IMR-90 (cell line): ENCODE data around the gene TAX1BP1. TPM values are rescaled to one million over a fixed set of nuclear protein-coding genes. Genes with fewer than 3 reads are reported as not detected.

Source experiments
- ATAC-seq: fragments of 200-7000 bp; cut with Tn5 transposase; 2 replicates; pipeline ENCODE4 v1.9.1; 2020; ENCODE audit warnings: low read depth, mild to moderate bottlenecking, moderate library complexity
- BruUV-seq: library from RNA; stranded (reverse); fragments of 400-500 nt; replicated peaks from 2 replicates; lab custom pipeline; 2021; lab: Mats Ljungman, UMichigan
- CTCF ChIA-PET: fragments of 300-600 bp; formaldehyde crosslinking; extraction: SDS; loops from one replicate; lab custom pipeline; 2021; ENCODE audit warnings: antibody characterized with exemption; lab: Yijun Ruan, JAX
- POLR2A ChIA-PET: fragments of 300-600 bp; sonication (Branson Sonifier 250); formaldehyde crosslinking; loops from one replicate; lab custom pipeline; 2022; ENCODE audit warnings: antibody characterized with exemption; ENCODE audit not compliant: unreplicated experiment; lab: Charles Lee
- DNase-seq: peaks from one replicate; pipeline ENCODE4 v3.0.0; 2013
- H2AFZ ChIP-seq: replicated peaks from 2 replicates; pipeline ENCODE3; 2013; ENCODE audit warnings: low read length, mild to moderate bottlenecking; ENCODE audit not compliant: poor library complexity
- H2AK5ac ChIP-seq: 2 replicates; pipeline ENCODE4 v1.6.1; 2013; ENCODE audit warnings: low read depth, low read length, inconsistent platforms
- H2AK9ac ChIP-seq: replicated peaks from 2 replicates; pipeline ENCODE3; 2013; ENCODE audit warnings: mild to moderate bottlenecking, low read depth, low read length, moderate library complexity; ENCODE audit not compliant: poor library complexity
- H2BK120ac ChIP-seq: 2 replicates; pipeline ENCODE4 v1.6.1; 2013; ENCODE audit warnings: low read depth, low read length, inconsistent platforms
- H2BK15ac ChIP-seq: 3 replicates; pipeline ENCODE4 v1.6.1; 2013; ENCODE audit warnings: low read depth, low read length, inconsistent platforms
- H2BK20ac ChIP-seq: 2 replicates; pipeline ENCODE4 v1.6.1; 2013; ENCODE audit warnings: low read depth, mild to moderate bottlenecking, inconsistent platforms, low read length, moderate library complexity
- H2BK5ac ChIP-seq: 2 replicates; pipeline ENCODE4 v1.6.1; 2013; ENCODE audit warnings: mild to moderate bottlenecking, low read depth, low read length, inconsistent platforms; ENCODE audit not compliant: poor library complexity, severe bottlenecking
- H3K14ac ChIP-seq: replicated peaks from 2 replicates; pipeline ENCODE4 v1.6.1; 2013; ENCODE audit warnings: low read depth, low read length, inconsistent platforms
- H3K18ac ChIP-seq: 2 replicates; pipeline ENCODE4 v1.6.1; 2013; ENCODE audit warnings: low read depth, low read length, control low read depth
- H3K23ac ChIP-seq: 2 replicates; pipeline ENCODE4 v1.6.1; 2013; ENCODE audit warnings: low read depth, low read length, inconsistent platforms
- H3K27ac ChIP-seq: 2 replicates; pipeline ENCODE4 v1.5.1; 2013; ENCODE audit warnings: mild to moderate bottlenecking, control low read depth, low read length; ENCODE audit not compliant: insufficient read depth
- H3K27me3 ChIP-seq: 2 replicates; pipeline ENCODE4 v1.6.1; 2013; ENCODE audit warnings: low read length; ENCODE audit not compliant: control insufficient read depth, insufficient read depth
- H3K36me3 ChIP-seq: 2 replicates; pipeline ENCODE4 v1.6.1; 2013; ENCODE audit warnings: low read length, mixed read lengths; ENCODE audit not compliant: control insufficient read depth, insufficient read depth
- H3K4ac ChIP-seq: 2 replicates; pipeline ENCODE4 v1.6.1; 2013; ENCODE audit warnings: low read depth, low read length, inconsistent platforms
- H3K4me1 ChIP-seq: 2 replicates; pipeline ENCODE4 v1.6.1; 2013; ENCODE audit warnings: low read length, mixed read lengths; ENCODE audit not compliant: control insufficient read depth, insufficient read depth
- H3K4me2 ChIP-seq: 2 replicates; pipeline ENCODE4 v1.6.1; 2013; ENCODE audit warnings: low read depth, mild to moderate bottlenecking, control low read depth, low read length, moderate library complexity
- H3K4me3 ChIP-seq: 2 replicates; pipeline ENCODE4 v1.5.1; 2013; ENCODE audit warnings: low read depth, mild to moderate bottlenecking, control low read depth, low read length, moderate library complexity; ENCODE audit not compliant: insufficient read depth
- H3K56ac ChIP-seq: 2 replicates; pipeline ENCODE4 v1.6.1; 2013; ENCODE audit warnings: low read length, inconsistent platforms; ENCODE audit not compliant: insufficient read depth; ENCODE audit errors: extremely low read depth
- H3K79me1 ChIP-seq, 2 experiments: 2 replicates each; pipeline ENCODE4 v1.6.1; 2013; ENCODE audit warnings: low read length in 2 of 2, inconsistent platforms in 1 of 2, low read depth in 1 of 2
- H3K9ac ChIP-seq: 2 replicates; pipeline ENCODE4 v1.6.1; 2013; ENCODE audit warnings: low read depth, low read length, control low read depth
- H3K9me1 ChIP-seq: 2 replicates; pipeline ENCODE4 v1.6.1; 2013; ENCODE audit warnings: low read length, inconsistent platforms; ENCODE audit not compliant: insufficient read depth
- H3K9me3 ChIP-seq: 2 replicates; pipeline ENCODE4 v1.6.1; 2013; ENCODE audit warnings: low read length; ENCODE audit not compliant: control insufficient read depth, insufficient read depth
- H4K20me1 ChIP-seq: 2 replicates; pipeline ENCODE4 v1.6.1; 2013; ENCODE audit warnings: low read length, inconsistent platforms; ENCODE audit not compliant: insufficient read depth
- H4K5ac ChIP-seq: 2 replicates; pipeline ENCODE4 v1.6.1; 2013; ENCODE audit warnings: mild to moderate bottlenecking, low read depth, low read length, control low read depth
- H4K8ac ChIP-seq, 2 experiments: 2 replicates each; pipeline ENCODE4 v1.6.1; 2013; ENCODE audit warnings: low read depth in 2 of 2, low read length in 2 of 2, control low read depth in 1 of 2, inconsistent platforms in 1 of 2
- H4K91ac ChIP-seq: 2 replicates; pipeline ENCODE4 v1.6.1; 2013; ENCODE audit warnings: low read depth, low read length, inconsistent platforms; ENCODE audit not compliant: insufficient read depth
- MAFK ChIP-seq: IDR thresholded peaks from 2 replicates; pipeline ENCODE4 v1.6.1; 2012; ENCODE audit warnings: low read depth, low read length, improper control_type of control experiment
- RCOR1 ChIP-seq: IDR thresholded peaks from 2 replicates; pipeline ENCODE4 v1.6.1; 2012; ENCODE audit warnings: mild to moderate bottlenecking, low read length, improper control_type of control experiment; ENCODE audit not compliant: insufficient replicate concordance
- RFX5 ChIP-seq: IDR thresholded peaks from 2 replicates; pipeline ENCODE4 v1.8.0; 2012; ENCODE audit warnings: low read depth, mild to moderate bottlenecking, low read length, moderate library complexity
- WGBS, 2 experiments: methylation state at CpG; one replicate each; pipeline versions ENCODE4 v1.1.5 to v1.1.7; 2013; ENCODE audit warnings: missing lambda C conversion rate in 2 of 2; ENCODE audit not compliant: insufficient read length in 1 of 2; ENCODE audit errors: extremely low coverage in 2 of 2; 5-methylcytosine and 5-hydroxymethylcytosine counted together
- dilution Hi-C: fragments of 300-500 bp; cut with HindIII; formaldehyde crosslinking; loops from one replicate; pipeline ENCODE4 v1.14.3; 2018; ENCODE audit warnings: low sequenced_read_pairs; ENCODE audit not compliant: unreplicated experiment
- in situ Hi-C: fragments of 300-500 bp; cut with MboI; formaldehyde crosslinking; loops from 3 replicates; pipeline ENCODE4 v1.14.3; 2019; ENCODE audit warnings: low sequenced_read_pairs, inconsistent platforms, mixed read lengths
- intact Hi-C: fragments of 100-400 bp; cut with micrococcal nuclease; formaldehyde crosslinking; loops from 2 replicates; pipeline ENCODE4 v1.10.0; 2022
- polyA plus RNA-seq, 3 experiments: library from polyadenylated mRNA; depleted of rRNA; stranded (reverse); fragments of >200 nt; gene quantifications; 2 replicates each; pipeline ENCODE4 v1.2.3, GENCODE V29; 2012; ENCODE audit warnings: low replicate concordance in 1 of 3
- total RNA-seq: library from RNA; depleted of rRNA; stranded (reverse); fragments of >200 nt; gene quantifications from 2 replicates; pipeline ENCODE4 v1.2.3, GENCODE V29; 2012

TAX1BP1 gene
- total and polyA plus RNA-seq, 2 of the 4 experiments (the other 2 are of a cell fraction), result 49.0 to 52.7 TPM

- Histone ChIP-seq H3K27ac (no peak overlapping the region), H4K20me1 (no peaks in the 10 kb centered on the region; the same call in 1 of the 2 replicates), H3K9ac (no peak overlapping the region), H2AFZ (no peak overlapping the region), H2AK5ac (no peak overlapping the region), H3K56ac (no peak overlapping the region), H4K5ac (no peak overlapping the region), H2BK20ac (no peak overlapping the region), H4K91ac (no peak overlapping the region), H3K18ac (no peak overlapping the region), H3K4me1 (peaks cover 5% of the 10 kb centered on the region; the same call in 1 of the 2 replicates), H3K4me2 (no peak overlapping the region), H4K8ac (no peak overlapping the region), H3K27me3 (no peaks in the 10 kb centered on the region), H3K79me1 (peaks cover 7 to 27% of the 10 kb centered on the region in 2 experiments; a peak in 3 of 4 replicates), H3K4ac (no peak overlapping the region), H3K9me1 (0 out of 2 replicates have a peak, but pooled peaks cover 4% of the 10 kb centered on the region), H3K9me3 (no peaks in the 10 kb centered on the region), H3K23ac (no peak overlapping the region), H3K14ac (no peak overlapping the region), H2BK5ac (no peak overlapping the region), H2AK9ac (no peak overlapping the region), H2BK120ac (no peak overlapping the region), H3K4me3 (no peak overlapping the region), H2BK15ac (no peak overlapping the region), H3K36me3 (peaks cover 7% of the 10 kb centered on the region)
- dilution Hi-C loops, result no loop called here
- DNase-seq (no peak), ATAC-seq (no peak)
- TF ChIP-seq MAFK (no peak), RCOR1 (no peak), RFX5 (no peak)
- intact Hi-C loops, result no loop called here
- no TSS peak for BruUV-seq
- ChIA-PET POLR2A (no interaction called here), CTCF (no interaction called here)
- WGBS, 2 experiments, result no CpG with 5 or more reads among the region's 4 CpGs
- in situ Hi-C loops, result no loop called here
Measured at GRCh38 chr7:27810186-27810585, 70.2 kb downstream of the TAX1BP1 start.
